Brain microvascular endothelial cell (primary cell): ENCODE results near the gene HNF4A.

ENCODE experiments used
- DNase-seq: peaks from one replicate; pipeline ENCODE4 v3.0.0-alpha.2; 2020
- H3K27ac ChIP-seq: fragments of 250-450 bp; sonication (Bioruptor Pico); 2 replicates; pipeline ENCODE4 v1.5.1; 2020; ENCODE audit warnings: mild to moderate bottlenecking, moderate library complexity
- H3K27me3 ChIP-seq: fragments of 250-450 bp; sonication (Bioruptor Pico); replicated peaks from 2 replicates; pipeline ENCODE4 v1.5.1; 2020; ENCODE audit warnings: mild to moderate bottlenecking
- H3K36me3 ChIP-seq: fragments of 250-450 bp; sonication (Bioruptor Pico); replicated peaks from 2 replicates; pipeline ENCODE4 v1.5.1; 2020; ENCODE audit warnings: mild to moderate bottlenecking
- H3K4me3 ChIP-seq: 2 replicates; pipeline ENCODE4 v1.5.1; 2011; ENCODE audit warnings: low read depth, mild to moderate bottlenecking, control low read depth, low read length, moderate library complexity
- CTCF ChIP-seq: IDR thresholded peaks from 2 replicates; pipeline ENCODE4 v1.5.1; 2011; ENCODE audit warnings: low read depth, mild to moderate bottlenecking, moderate library complexity, low read length, control low read depth, inconsistent platforms; ENCODE audit errors: missing control alignments
- in situ Hi-C: cut with HindIII; loops from 2 replicates; pipeline ENCODE4 v1.10.0; 2017; ENCODE audit warnings: low sequenced_read_pairs, low pct_ligation_motif_present

Gene HNF4A

GRCh38 chr20:44457016-44457415, 101.5 kb downstream of the HNF4A start:
- Histone ChIP-seq H3K27ac (no peak overlapping the region), H3K36me3 (no peaks in the 10 kb centered on the region), H3K4me3 (no peak overlapping the region), H3K27me3 (no peaks in the 10 kb centered on the region)
- TF ChIP-seq CTCF, result no peak
- in situ Hi-C loops, result no loop called here
- DNase-seq, result no peak

- DNase-seq, result no peak
- Histone ChIP-seq H3K27ac (no peak overlapping the region), H3K36me3 (no peaks in the 10 kb centered on the region), H3K4me3 (no peak overlapping the region), H3K27me3 (no peaks in the 10 kb centered on the region)
- no peak for TF ChIP-seq CTCF
- in situ Hi-C loops, result no loop called here
Observed at GRCh38 chr20:44459271-44459670, 103.8 kb downstream of the HNF4A start.

- Histone ChIP-seq H3K4me3 (no peak overlapping the region), H3K27ac (no peak overlapping the region), H3K27me3 (no peaks in the 10 kb centered on the region), H3K36me3 (no peaks in the 10 kb centered on the region)
- in situ Hi-C loops, result no loop called here
- peak; percentile 41 for TF ChIP-seq CTCF
- DNase-seq, result no peak
Observed at GRCh38 chr20:44460795-44461141, 105.3 kb downstream of the HNF4A start.

GRCh38 chr20:44461142-44461802, 105.8 kb downstream of the HNF4A start:
- in situ Hi-C loops, result no loop called here
- Histone ChIP-seq H3K36me3 (no peaks in the 10 kb centered on the region), H3K27ac (no peak overlapping the region), H3K4me3 (no peak overlapping the region), H3K27me3 (no peaks in the 10 kb centered on the region)
- no peak for DNase-seq
- no peak for TF ChIP-seq CTCF

- in situ Hi-C loops, result no loop called here
- H3K4me3 ChIP-seq, result no peak overlapping the region
- H3K36me3 ChIP-seq, result no peaks in the 10 kb centered on the region
- TF ChIP-seq CTCF, result no peak
- no peak overlapping the region for H3K27ac ChIP-seq
- no peaks in the 10 kb centered on the region for H3K27me3 ChIP-seq
- no peak for DNase-seq
Observed at GRCh38 chr20:44461803-44462174, 106.3 kb downstream of the HNF4A start.

GRCh38 chr20:44463466-44463865, 108.0 kb downstream of the HNF4A start:
- TF ChIP-seq CTCF, result no peak
- H3K36me3 ChIP-seq, result no peaks in the 10 kb centered on the region
- no peak overlapping the region for H3K27ac ChIP-seq
- no peaks in the 10 kb centered on the region for H3K27me3 ChIP-seq
- in situ Hi-C loops, result no loop called here
- no peak for DNase-seq
- no peak overlapping the region for H3K4me3 ChIP-seq
